Putamen (tissue), 1 donor: Measurements from ENCODE around the gene MPST.
"Not testable (repeated sequence)": the region's sequence is repeated elsewhere in the genome, so short reads cannot be mapped to it uniquely, and the experiment has no call there.

Source experiments
- DNase-seq: peaks from one replicate; pipeline ENCODE4 v3.0.0-alpha.2; 2016; ENCODE audit warnings: low spot score

The MPST gene

DNA sequence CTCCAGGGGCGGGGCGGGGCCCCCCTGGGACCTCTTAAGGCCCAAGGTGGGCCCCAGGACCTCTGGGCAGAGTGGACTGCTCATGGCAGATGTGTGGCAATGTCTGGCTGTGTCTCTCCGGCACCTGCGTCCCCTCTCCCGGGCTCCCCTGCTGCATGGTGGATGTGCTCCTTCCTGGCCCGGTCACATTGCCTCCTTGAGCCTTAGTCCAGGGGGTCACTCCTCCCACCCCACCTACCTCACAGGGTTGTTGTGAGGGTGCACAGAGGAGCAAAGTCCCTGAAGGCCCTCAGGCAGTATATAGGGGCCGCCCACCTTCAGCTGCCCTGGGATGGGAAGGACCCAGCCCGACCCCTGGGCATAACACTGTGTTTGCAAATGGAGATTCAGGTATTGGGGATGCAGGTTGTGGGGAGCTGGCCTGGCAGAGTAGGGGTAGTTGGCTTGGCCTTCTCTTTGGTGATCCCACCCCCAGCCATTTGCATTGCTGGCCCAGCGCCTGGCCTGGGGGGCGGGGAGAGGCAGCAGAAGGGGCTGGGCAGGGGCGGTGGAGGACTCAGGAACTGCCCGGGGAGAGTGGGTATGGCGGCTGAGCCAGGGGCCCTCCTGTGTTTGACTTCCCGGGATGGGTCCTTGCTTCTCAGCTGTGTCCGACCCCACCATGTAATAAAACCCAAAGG, 43.3 kb downstream of the MPST start:
- DNase-seq = no peak

DNA sequence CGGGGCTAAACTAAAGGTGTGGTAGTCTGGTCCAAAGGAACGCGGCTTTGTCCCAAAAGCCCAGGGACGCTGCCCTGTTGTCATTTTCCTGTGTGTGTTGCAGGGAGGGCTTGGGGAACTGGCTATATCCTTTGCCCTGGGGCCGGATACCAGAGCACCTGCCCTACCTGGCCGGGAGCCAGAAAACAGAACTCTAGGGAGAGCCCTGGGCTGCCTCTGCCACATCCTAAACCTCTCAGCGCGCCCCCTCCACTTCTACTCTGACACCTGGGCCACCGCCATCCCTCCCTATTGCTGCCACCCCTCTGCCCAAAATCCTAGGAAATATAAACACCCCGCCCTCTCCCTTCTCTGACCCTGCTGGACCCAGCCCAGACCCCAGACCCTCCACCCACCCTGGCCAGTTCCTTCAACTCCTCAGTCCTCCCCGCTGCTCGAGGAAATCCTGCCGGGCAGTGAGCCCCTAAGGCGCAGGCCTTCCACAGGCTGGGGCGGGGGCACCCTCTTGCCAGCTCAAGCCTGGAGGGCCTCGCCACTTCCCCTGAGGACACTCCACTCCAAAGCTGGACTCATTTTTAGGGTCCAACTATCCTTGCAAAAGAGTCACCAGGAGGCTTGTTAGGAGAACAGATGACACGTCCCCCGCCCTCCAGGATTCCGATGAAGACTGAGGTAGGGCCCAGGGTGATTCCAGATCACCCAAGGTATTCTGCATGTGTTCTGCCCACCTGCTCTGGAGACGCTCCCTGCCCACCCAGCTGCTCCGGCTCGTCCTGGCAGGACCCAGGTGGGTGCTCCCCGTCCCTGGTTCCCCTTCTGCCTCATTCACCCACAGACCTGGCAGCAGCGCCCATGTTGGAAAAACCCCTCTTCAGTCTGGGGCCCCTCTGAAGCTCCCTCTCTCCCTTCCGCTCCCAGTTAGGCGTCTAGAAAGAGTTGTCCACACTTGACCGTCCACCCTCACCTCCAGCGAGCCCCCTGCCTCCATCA, 44.2 kb downstream of the MPST start:
- DNase-seq = no peak

DNA sequence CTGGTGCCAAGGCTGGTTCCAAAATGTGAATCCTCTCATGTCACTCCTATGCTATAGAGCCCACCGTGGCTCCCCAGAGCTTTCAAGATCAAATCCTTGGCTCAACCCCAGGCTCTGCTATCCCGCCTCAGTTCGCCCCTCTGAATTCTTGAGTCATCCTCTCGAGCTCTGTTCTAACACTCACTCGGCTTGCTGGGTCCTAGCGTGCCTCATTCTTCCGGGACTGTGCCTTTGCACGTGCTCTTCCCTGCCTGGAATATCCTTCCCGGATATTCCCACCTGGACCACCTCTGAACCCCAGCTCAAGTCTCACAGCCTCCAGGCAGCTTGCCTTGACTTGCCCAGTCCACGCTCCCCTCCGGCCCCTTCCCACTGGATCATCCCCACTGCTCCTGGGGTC, 45.0 kb downstream of the MPST start:
- no peak for DNase-seq

DNA sequence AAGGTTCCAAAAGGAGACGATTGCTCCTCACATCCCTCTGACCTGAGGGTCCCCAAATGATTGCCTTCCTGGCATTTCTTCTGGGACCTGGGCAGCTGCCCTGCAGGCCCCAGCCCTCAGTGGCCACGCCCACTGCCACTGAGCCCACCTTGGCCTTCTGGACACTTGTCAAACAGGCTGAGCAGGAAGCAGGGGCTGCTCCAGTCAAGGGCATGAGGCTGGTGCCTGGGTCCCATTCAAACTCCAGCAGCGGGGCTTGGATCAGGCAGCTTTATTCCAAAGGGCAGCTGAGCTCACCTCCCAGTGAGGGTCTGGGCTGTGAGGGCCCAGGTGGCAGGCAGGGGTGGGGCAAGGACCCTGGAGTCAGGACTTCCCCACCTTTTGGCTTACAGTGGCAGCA, 45.6 kb downstream of the MPST start:
- DNase-seq = no peak

DNA sequence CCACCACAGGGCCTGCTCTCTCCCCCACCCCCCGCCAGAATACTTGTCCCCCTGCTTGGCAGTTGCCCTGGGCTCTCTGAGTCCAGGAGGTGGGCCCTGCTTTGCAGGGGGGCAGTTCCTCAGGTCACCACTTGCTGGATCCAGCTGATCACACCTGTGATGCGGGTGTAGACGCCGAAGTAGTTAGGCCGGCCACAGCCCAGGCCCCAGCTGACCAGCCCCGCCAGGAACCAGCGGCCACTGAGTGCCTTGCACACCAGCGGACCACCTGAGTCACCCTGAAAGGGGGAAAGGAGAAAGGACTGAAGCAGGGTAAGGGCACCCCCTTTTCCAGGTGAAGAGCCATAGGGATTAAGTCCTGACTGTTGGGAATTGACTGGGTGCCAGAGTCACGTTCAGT, 46.4 kb downstream of the MPST start:
- DNase-seq = no peak

DNA sequence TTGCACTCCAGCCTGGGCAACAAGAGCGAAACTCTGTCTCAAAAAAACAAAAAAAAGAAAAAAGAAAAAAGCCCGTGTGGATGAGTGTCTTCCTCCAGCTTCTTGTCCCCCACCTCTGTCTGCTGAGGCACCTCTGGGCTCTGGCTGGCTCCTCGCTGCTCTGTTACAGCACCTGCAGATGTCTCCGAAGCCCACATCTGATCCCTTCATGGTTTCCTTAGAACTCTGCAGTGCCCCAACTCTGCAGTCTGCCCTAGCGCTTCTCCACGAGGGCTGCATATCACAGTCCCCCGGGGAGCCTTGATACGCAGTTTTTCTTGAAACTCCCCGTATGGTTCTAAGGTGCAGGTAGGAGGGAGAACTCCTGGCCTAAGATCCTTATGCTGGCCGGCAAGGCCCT, 47.9 kb downstream of the MPST start:
- DNase-seq = no peak

DNA sequence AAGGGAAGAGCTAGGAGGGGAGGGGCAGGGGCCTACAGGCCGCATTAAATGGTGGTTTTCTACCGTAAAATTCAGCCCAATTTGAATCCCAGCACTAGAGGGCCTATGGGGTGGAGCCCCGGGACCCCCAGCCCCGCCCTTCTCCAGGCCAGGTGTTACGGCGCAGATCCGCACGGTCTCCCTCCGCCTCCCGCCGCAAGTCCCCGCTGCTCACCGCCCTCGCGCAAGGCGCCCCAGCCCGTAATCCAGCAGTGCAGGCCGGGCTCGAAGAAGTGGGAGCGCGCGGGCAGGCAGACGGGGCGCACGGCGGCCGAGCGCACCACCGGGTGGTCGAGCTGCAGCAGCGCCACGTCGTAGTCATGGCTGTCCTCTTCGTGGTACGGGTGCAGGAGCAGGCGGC, 49.3 kb downstream of the MPST start:
- no peak for DNase-seq

DNA sequence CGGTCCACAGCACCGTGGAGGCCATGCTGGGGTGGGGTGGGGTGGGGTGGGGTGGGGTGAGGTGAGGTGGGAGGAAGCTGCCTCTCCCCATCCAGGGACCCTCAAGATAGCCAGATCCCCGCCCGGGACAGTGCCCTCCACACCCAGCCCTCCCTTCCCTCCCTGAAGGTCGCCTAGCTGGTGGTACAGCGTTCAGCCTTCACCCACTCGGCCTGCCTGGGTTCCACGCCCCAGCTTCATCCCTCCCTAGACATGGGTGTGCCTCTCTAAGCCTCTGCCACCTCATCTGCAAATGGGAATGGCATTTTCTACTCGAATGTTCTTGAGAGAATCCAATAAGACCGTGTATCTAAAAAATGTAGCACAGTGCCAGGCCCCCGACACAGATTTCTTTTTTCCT, 49.8 kb downstream of the MPST start:
- DNase-seq = no peak

DNA sequence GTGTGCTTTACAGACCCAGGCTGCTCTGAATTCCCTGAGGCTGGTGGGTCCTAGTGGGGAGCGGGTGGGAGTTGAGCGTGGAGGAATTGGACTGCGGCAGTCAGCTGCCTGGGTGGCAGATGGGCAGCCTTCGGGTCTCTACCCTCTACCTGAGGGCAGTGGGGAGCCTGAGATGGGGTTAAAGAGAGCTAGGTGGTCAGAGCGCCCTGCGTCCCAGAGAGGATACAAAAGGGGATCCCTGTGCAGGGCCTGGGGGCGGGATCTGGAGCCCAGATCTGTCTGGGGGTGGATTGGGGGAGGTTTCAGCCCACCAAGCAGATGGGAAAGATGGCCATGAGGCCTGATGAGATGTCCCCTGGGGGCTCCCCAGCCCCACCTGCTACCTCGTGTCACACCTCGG, 50.2 kb downstream of the MPST start:
- no peak for DNase-seq

DNA sequence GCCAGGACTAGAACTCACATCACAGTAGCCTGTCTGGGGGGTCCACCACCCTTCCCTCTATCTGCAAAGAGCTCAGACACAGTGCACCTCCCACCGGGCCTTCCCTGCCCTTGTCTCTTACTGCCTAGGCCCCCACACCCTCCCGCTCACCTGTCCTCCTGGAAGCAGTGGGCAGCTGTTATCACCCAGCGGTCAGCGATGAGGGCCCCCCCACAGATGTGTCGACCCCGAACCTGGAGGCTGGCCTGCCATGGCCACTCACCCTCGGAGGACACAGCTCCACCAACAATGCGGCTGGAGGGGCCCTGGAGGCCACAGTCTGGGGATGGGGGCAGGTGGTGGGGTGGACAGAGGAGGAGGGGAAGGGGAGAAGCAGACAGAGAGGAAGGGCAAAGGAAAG, 50.8 kb downstream of the MPST start:
- no peak for DNase-seq

DNA sequence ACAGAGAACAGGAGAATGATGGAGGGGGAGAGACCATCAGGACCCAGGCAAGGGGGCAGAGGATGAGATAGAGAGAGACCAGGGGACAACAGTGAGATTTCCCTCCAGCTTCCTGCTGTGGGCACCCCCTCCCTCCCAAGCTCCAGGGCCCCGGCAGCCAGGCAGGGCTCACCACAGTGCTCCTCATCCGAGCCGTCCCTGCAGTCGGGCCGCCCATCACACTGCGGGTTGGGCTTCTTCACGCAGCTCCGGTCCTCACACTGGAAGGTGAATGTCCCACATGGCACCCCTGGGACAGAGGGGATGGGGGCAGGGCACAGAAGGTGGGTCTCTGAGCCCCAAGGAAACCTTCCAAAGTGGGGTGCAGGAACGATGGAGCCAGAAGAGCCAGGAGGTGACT, 51.2 kb downstream of the MPST start:
- no peak for DNase-seq

DNA sequence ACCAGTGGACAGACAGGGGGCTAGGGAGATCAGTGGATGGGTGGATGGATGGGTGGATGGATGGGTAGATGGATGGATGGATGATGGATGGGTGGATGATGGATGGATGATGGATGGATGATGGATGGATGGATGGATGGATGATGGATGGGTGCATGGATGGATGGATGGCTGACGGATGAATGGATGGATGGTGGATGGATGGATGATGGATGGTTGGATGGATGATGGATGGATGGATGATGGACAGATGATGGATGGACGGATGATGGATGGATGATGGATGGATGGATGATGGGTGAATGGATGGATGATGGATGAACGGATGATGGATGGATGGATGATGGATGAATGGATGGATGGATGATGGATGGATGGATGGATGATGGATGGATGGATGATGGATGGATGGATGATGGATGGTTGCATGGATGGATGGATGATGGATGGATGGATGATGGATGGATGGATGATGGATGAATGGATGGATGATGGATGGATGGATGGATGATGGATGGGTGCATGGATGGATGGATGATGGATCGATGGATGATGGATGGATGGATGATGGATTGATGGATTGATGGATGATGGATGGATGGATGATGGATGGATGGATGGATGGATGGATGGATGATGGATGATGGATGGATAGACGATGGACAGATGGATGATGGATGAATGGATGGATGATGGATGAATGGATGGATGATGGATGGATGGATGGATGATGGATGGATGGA, 52.5 kb downstream of the MPST start:
- not testable (repeated sequence) for DNase-seq

DNA sequence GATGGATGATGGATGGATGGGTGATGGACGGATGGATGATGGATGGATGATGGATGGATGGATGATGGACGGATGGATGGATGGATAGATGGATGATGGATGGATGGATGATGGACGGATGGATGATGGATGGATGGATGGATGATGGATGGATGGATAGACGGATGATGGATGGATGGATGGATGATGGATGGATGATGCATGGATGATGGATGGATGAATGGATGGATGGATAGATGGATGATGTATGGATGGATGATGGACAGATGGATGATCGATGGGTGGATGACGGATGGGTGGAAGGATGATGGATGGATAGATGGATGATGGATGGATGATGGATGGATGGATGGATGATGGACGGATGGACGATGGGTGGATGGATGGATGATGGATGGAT, 53.1 kb downstream of the MPST start:
- no peak for DNase-seq

DNA sequence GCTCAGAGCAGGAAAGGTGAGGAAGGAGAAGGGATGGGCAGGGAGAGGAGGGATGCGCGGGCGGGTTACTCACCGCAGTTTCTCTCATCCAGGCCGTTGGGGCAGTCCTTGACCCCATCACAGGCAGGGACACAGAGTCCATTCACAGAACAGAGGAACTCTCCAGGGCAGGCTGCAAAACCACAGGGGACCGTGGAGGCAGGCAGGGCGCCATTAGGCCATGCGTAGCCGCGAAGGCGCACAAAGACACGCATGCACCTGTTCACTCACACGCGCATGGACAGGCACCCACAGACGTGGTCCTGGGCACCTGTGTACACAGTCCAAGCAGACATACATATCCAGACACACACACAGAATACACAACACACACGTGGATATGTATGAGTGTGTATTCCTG, 55.0 kb downstream of the MPST start:
- DNase-seq = no peak

DNA sequence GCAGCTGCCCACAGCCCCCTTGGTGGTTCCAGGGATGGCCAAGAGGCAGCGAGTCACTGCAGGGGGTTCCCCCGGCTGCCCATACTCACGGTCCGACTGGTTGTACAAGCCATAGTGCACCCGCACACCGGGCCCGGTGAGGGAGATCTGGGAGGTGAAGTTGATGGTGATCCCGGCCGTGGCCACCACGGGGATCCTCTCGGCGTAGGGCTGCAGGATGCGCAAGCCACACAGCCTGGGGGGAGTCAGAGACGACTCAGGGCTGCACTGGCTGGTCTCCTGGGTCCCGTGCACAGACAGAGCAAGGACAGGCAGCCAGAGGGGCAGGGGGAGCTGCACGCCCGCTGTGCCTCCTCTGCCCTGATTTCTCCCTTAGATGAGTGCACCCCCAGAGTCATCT, 55.5 kb downstream of the MPST start:
- no peak for DNase-seq

DNA sequence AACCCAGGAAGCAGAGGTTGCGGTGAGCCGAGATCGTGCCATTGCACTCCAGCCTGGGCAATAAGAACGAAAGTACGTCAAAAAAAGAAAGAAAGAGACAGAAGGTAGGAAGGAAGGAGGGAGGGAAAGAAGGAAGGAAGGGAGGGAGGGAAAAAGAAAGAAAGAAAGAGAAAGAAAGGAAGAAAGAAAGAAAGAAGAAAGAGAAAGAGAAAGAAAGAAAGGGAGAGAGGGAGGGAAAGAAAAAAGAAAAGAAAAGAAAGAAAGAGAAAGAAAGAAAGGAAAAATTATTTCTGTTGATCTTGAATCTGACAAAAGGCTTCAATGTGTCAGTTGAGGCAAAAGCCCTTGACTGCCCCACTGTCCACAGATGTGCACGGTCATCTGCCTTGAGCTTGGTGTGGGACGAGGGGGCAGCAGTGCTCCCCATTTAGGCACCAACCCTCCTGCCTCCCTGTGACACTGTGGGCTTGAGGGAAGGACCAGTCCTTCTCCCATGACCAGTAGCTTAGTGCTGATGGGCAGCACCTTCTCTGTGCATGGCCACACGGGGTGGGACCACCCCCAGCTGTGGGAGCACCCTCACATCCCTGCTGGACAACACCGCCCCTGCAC, 56.4 kb downstream of the MPST start:
- DNase-seq = no peak

DNA sequence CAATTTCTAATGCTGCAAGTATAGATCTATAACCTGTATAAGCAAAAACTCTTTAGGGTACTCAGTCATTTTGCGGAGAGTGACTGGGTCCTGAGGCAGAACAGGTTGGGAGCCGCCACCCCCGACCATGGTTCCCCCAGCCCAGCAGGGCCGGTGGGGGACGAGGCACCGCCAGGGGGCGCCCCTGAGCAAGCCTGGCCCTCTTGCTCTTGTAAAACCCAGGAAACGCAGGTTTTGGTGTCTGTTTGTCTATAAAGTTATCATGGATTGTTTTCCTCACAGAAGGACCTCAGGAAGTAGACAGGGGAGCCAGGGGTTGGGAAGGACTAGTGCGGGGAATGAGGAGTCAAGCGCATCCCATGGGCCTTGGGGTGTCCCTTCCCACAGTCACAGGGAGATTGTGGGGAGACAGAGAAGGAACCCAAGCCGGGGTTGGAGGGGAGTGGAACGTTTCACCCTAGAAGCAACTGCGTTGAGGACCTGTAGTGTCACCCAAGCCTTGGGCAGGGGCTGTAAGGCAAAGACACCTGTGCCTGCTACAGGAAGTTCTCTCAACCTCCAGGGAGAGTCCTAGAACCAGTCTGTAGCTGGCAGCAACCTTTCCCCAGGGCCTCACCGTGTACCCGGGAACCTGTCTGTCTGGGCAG, 58.4 kb downstream of the MPST start:
- DNase-seq = no peak

DNA sequence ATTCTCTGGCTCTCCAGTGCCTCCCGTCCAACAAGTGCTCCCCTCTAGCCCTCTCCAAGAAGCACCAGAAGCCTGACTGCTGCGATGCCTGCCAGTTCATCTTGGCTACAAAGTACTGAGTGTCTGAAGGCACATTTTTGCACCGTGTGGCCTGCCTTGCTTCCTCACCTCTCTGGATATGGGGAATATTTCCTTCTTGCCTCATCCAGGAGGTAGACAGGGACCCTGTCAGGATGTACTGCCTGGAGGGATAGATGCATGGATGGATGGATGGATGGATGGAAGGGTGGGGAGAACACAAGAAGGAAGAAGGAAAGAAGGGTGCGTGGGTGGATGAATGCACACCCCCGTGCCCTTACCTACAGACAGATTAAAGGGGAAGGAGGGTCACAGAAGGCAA, 59.6 kb downstream of the MPST start:
- no peak for DNase-seq
